Measurements from ENCODE around the gene AGA.

GRCh38 chr4:177436456-177436855 is 5.8 kb downstream of the AGA start:
- no peak for TF ChIP-seq CTCF (IDR thresholded peaks at IDR 0.05)
- TF ChIP-seq EZH2 (IDR thresholded peaks at IDR 0.05; ENCODE audit: borderline replicate concordance, insufficient read depth, low read depth, low read length, poor library complexity, severe bottlenecking): no peak

Data from B cell (primary cell).